IPS DF 4.7 (cell line): Measurements from ENCODE around the gene OR6C76.

Experiments
- DNase-seq: peaks from one replicate; pipeline ENCODE4 v3.0.0-alpha.2; 2013; ENCODE audit warnings: low spot score; ENCODE audit errors: extremely low read depth

The OR6C76 gene

GRCh38 chr12:55467836-55468235, 41.8 kb downstream of the OR6C76 start:
- no peak for DNase-seq

DNA sequence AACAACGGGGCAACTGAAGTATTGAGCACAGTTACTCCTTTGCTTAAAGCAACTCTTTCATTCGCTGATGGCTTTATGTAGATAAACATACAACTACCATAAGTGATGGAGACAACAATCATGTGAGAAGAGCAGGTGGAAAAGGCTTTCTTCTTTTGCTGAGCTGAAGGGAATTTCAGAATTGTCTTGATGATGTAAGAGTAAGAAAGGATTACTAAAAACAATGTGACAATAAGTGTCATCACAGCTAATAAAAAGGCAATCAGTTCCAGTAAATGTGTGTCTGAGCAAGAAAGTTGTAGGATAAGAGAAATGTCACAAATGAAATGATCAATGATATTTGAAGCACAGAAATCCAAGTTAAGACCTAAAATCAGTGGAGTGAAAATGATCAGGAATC, 43.2 kb downstream of the OR6C76 start:
- no peak for DNase-seq

DNA sequence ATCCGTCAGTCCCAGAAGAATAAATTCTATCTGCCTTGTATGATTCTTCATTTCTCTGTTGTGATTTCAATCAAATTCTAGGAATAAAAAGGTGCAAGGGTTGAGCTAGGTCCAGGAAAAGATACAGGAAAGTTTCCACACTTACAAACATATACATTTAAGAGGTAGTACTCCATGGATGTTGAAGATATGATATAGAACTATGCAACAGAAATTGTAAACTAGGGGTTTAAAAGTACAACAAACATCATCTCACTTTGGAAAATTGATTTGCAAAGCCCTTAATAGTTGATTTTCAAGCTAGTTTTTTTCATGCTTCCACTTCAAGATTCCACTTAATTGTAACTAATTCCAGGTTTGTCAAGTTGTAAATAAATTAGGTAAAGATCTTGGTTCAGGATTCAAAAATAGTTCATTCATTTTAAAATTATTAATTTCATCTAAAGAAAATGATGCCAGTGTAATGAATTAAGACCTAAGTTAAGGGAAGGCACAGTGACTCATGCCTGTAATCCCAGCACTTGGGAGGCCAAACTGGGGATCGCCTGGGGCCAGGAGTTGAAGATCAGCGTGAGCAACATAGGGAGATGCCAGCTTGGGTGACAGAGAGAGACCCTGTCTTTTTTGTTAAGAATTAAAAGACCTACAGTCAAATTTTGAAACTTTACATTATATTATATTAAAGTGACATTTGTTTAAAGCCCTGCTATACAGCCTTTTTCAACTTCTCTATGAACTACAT, 44.2 kb downstream of the OR6C76 start, which contains the start of gene OR6C70:
OR6C70 (minus strand) TSS at position 51 of the 742 bp plus-strand sequence; CDS start at position 51, 0 bp downstream.
- no peak for DNase-seq

DNA sequence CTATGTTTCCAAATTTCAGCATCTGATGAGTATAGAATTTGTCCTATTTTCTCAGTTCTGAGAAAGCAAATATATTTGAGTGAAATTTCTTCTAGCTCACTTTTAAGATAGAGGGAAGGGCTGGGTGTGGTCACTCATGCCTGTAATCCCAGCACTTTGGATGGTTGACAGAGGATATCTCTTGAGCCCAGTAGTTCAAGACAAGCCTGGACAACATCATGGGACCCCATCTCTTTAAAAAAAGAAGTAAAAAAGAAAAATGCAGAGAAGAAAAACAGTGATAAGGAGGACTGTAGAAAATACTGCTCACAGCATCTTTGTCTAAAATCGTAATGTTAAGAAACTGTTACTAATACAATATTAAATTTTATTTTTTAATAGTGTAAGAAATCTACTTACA, 46.2 kb downstream of the OR6C76 start:
- DNase-seq: no peak
